Measurements from ENCODE around the gene ARL3. TPM values are rescaled to one million over a fixed set of nuclear protein-coding genes. Genes with fewer than 3 reads are reported as not detected.
"Not testable (repeated sequence)": the region's sequence is repeated elsewhere in the genome, so short reads cannot be mapped to it uniquely, and the experiment has no call there.

Gene ARL3
- polyA plus RNA-seq, 6 donors from 2014 or later: 0.52 to 1.9 (median 1.6) TPM

GRCh38 chr10:102729029-102730026 lies 15.1 kb upstream of the ARL3 start:
- peaks cover 3 to 8% (median 4%) of the 10 kb centered on the region in 3 donors for H3K4me1 Mint-ChIP-seq
- H3K27me3 Mint-ChIP-seq: no peaks in the 10 kb centered on the region
- peaks cover 5 to 19% of the 10 kb centered on the region in 2 donors for H3K36me3 Mint-ChIP-seq
- H3K27ac Mint-ChIP-seq: peak overlapping the region in 4 of 6 donors; percentile 12 to 89 (median 47)
- peak overlapping the region in 1 of 8 donors; percentile 65 for H3K4me3 Mint-ChIP-seq
- peak; percentile 32 to 67 for ATAC-seq (ENCODE audit: low read depth in 2 of 2)
- DNase-seq: peak; percentile 31
- H3K9me3 Mint-ChIP-seq: peaks cover 0 to under 1% (median 0%) of the 10 kb centered on the region in 7 donors

GRCh38 chr10:102727037-102727818 lies 13.0 kb upstream of the ARL3 start:
- peak overlapping the region in 2 of 6 donors; percentile 79 to 94 for H3K27ac Mint-ChIP-seq
- peaks cover 4 to 11% (median 4%) of the 10 kb centered on the region in 3 donors for H3K4me1 Mint-ChIP-seq
- no peak for DNase-seq
- H3K9me3 Mint-ChIP-seq: peaks cover 0 to 5% (median 0%) of the 10 kb centered on the region in 7 donors
- ATAC-seq (ENCODE audit: low read depth in 2 of 2): no peak
- no peaks in the 10 kb centered on the region for H3K27me3 Mint-ChIP-seq
- H3K4me3 Mint-ChIP-seq: no peak overlapping the region
- H3K36me3 Mint-ChIP-seq: peaks cover 10 to 19% of the 10 kb centered on the region in 2 donors

- DNase-seq (no peak), ATAC-seq (ENCODE audit: low read depth in 2 of 2) (no peak)
- Mint-ChIP-seq H3K36me3 (peaks cover 10 to 14% of the 10 kb centered on the region in 2 donors), H3K4me3 (no peak overlapping the region), H3K9me3 (peaks cover 0 to 5% (median 0%) of the 10 kb centered on the region in 7 donors), H3K27me3 (no peaks in the 10 kb centered on the region), H3K4me1 (peaks cover 7 to 11% (median 10%) of the 10 kb centered on the region in 3 donors), H3K27ac (peak overlapping the region in 1 of 6 donors; percentile 68)
Observed at GRCh38 chr10:102726274-102726673, 12.1 kb upstream of the ARL3 start.

- Mint-ChIP-seq H3K9me3 (peaks cover 0 to 5% (median 0%) of the 10 kb centered on the region in 7 donors), H3K27ac (no peak overlapping the region), H3K4me3 (no peak overlapping the region), H3K4me1 (peaks cover 7 to 17% (median 7%) of the 10 kb centered on the region in 3 donors), H3K36me3 (peaks cover 10 to 14% of the 10 kb centered on the region in 2 donors), H3K27me3 (no peaks in the 10 kb centered on the region)
- ATAC-seq (ENCODE audit: low read depth in 2 of 2): no peak
- no peak for DNase-seq
Observed at GRCh38 chr10:102723989-102724388, 9.8 kb upstream of the ARL3 start.

- Mint-ChIP-seq H3K9me3 (peaks cover 0 to 5% (median 0%) of the 10 kb centered on the region in 7 donors), H3K4me1 (peaks cover 5 to 19% (median 13%) of the 10 kb centered on the region in 3 donors), H3K27ac (peak overlapping the region in 1 of 6 donors; percentile 94), H3K4me3 (no peak overlapping the region), H3K27me3 (no peaks in the 10 kb centered on the region), H3K36me3 (peaks cover 14% of the 10 kb centered on the region in 2 donors)
- DNase-seq (no peak), ATAC-seq (ENCODE audit: low read depth in 2 of 2) (no peak)
Observed at GRCh38 chr10:102721954-102722353, 7.8 kb upstream of the ARL3 start.

GRCh38 chr10:102720775-102721301 lies 6.6 kb upstream of the ARL3 start:
- no peak for DNase-seq
- Mint-ChIP-seq H3K27ac (no peak overlapping the region), H3K4me1 (peaks cover 5 to 24% (median 17%) of the 10 kb centered on the region in 3 donors), H3K36me3 (peaks cover 7 to 14% of the 10 kb centered on the region in 2 donors), H3K4me3 (no peak overlapping the region), H3K9me3 (peaks cover 0 to 5% (median 0%) of the 10 kb centered on the region in 7 donors), H3K27me3 (no peaks in the 10 kb centered on the region)
- no peak for ATAC-seq (ENCODE audit: low read depth in 2 of 2)

- peaks cover 6 to 25% (median 22%) of the 10 kb centered on the region in 3 donors for H3K4me1 Mint-ChIP-seq
- no peak overlapping the region for H3K4me3 Mint-ChIP-seq
- DNase-seq (no peak), ATAC-seq (ENCODE audit: low read depth in 2 of 2) (no peak)
- H3K36me3 Mint-ChIP-seq: peaks cover 7 to 14% of the 10 kb centered on the region in 2 donors
- peaks cover 0 to 5% (median 0%) of the 10 kb centered on the region in 7 donors for H3K9me3 Mint-ChIP-seq
- peak overlapping the region in 1 of 6 donors; percentile 51 for H3K27ac Mint-ChIP-seq
- no peaks in the 10 kb centered on the region for H3K27me3 Mint-ChIP-seq
Observed at GRCh38 chr10:102720337-102720736, 6.1 kb upstream of the ARL3 start.

GRCh38 chr10:102718220-102718619 lies 4.0 kb upstream of the ARL3 start:
- ATAC-seq (ENCODE audit: low read depth in 2 of 2): no peak
- Mint-ChIP-seq H3K36me3 (peaks cover 0 to 4% of the 10 kb centered on the region in 2 donors), H3K27ac (peak overlapping the region in 2 of 6 donors; percentile 25 to 60), H3K9me3 (no peaks in the 10 kb centered on the region), H3K27me3 (no peaks in the 10 kb centered on the region), H3K4me1 (peaks cover 19 to 40% (median 30%) of the 10 kb centered on the region in 3 donors), H3K4me3 (peak overlapping the region in 1 of 8 donors; percentile 74)
- DNase-seq: no peak

GRCh38 chr10:102716900-102717565 lies 2.8 kb upstream of the ARL3 start:
- not testable (repeated sequence) for H3K27me3 Mint-ChIP-seq; ATAC-seq (ENCODE audit: low read depth in 2 of 2); H3K9me3 Mint-ChIP-seq; DNase-seq; H3K36me3 Mint-ChIP-seq
- peak overlapping the region in 2 of 6 donors; percentile 64 to 65 for H3K27ac Mint-ChIP-seq
- peak overlapping the region in 1 of 8 donors; percentile 94 for H3K4me3 Mint-ChIP-seq
- peaks cover 23 to 41% (median 40%) of the 10 kb centered on the region in 3 donors for H3K4me1 Mint-ChIP-seq

GRCh38 chr10:102715880-102716279 lies 1.7 kb upstream of the ARL3 start:
- H3K36me3 Mint-ChIP-seq: peaks cover 0 to 4% of the 10 kb centered on the region in 2 donors

GRCh38 chr10:102714621-102715455 lies 641 bp upstream of the ARL3 start, which contains the start of gene SFXN2:
TSS of gene SFXN2 (plus strand) at chr10:102714636. CDS start at chr10:102726637, 12,001 bp downstream.
- ATAC-seq (ENCODE audit: low read depth in 2 of 2): peak; percentile 16 to 24
- peak within 1 kb of the TSS; percentile 88 to 99 (median 96) for H3K4me3 Mint-ChIP-seq
- H3K4me1 Mint-ChIP-seq: peaks cover 23 to 38% (median 37%) of the 10 kb centered on the region in 3 donors
- no peaks in the 10 kb centered on the region for H3K27me3 Mint-ChIP-seq
- H3K27ac Mint-ChIP-seq: peak within 1 kb of the TSS; percentile 91 to 98 (median 95)
- peaks cover 0 to 4% of the 10 kb centered on the region in 2 donors for H3K36me3 Mint-ChIP-seq
- DNase-seq: no peak
- H3K9me3 Mint-ChIP-seq: no peaks in the 10 kb centered on the region

More at GRCh38 chr10:102715880-102716279, 1.7 kb upstream of the ARL3 start:
- ATAC-seq (ENCODE audit: low read depth in 2 of 2): no peak
- H3K4me1 Mint-ChIP-seq: peaks cover 23 to 38% (median 36%) of the 10 kb centered on the region in 3 donors
- peak overlapping the region in 1 of 6 donors; percentile 69 for H3K27ac Mint-ChIP-seq
- DNase-seq: no peak
- no peaks in the 10 kb centered on the region for H3K27me3 Mint-ChIP-seq
- H3K4me3 Mint-ChIP-seq: peak overlapping the region in 6 of 8 donors; percentile 51 to 96 (median 80)
- H3K9me3 Mint-ChIP-seq: no peaks in the 10 kb centered on the region

- Mint-ChIP-seq H3K27ac (peak overlapping the region; percentile 91 to 98 (median 95)), H3K36me3 (peaks cover 0 to 4% of the 10 kb centered on the region in 2 donors), H3K4me1 (peaks cover 23 to 38% (median 33%) of the 10 kb centered on the region in 3 donors), H3K9me3 (no peaks in the 10 kb centered on the region), H3K4me3 (peak overlapping the region; percentile 88 to 99 (median 96)), H3K27me3 (no peaks in the 10 kb centered on the region)
- ATAC-seq (ENCODE audit: low read depth in 2 of 2) (peak; percentile 68), DNase-seq (no peak)
Observed at GRCh38 chr10:102713539-102713813, 721 bp downstream of the ARL3 start.
